GM18861 (cell line): ENCODE measurements around the gene NTN4.
"Not testable (repeated sequence)": the region's sequence is repeated elsewhere in the genome, so short reads cannot be mapped to it uniquely, and the experiment has no call there.

Experiments
- ATAC-seq: cut with Tn5 transposase; IDR thresholded peaks from one replicate; pipeline ENCODE4 v1.9.1; 2021; ENCODE audit not compliant: unreplicated experiment

The NTN4 gene

GRCh38 chr12:95629392-95629791 lies 161.2 kb downstream of the NTN4 start:
- no peak for ATAC-seq

DNA sequence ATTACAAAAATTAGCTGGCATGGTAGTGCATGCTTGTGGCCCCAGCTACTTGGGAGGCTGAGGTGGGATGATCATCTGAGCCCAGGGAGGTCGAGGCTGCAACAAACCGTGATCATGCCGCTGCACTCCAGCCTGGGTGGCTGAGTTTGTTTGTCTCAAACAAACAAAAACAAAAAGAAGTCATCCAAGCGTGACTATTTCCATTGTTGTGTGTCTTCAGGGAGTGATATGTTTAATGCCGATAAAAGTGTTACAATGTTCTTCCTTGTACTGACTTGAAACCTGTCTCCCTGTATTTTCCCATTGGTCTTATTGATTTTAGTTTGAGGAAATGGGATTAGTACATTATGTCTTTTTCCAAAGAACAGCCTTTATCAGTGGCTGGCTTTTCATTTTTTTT lies 163.7 kb downstream of the NTN4 start:
- ATAC-seq: no peak

- ATAC-seq: no peak
Observed at GRCh38 chr12:95625012-95625411, 165.6 kb downstream of the NTN4 start.

- no peak for ATAC-seq
Observed at GRCh38 chr12:95624589-95624988, 166.0 kb downstream of the NTN4 start.

DNA sequence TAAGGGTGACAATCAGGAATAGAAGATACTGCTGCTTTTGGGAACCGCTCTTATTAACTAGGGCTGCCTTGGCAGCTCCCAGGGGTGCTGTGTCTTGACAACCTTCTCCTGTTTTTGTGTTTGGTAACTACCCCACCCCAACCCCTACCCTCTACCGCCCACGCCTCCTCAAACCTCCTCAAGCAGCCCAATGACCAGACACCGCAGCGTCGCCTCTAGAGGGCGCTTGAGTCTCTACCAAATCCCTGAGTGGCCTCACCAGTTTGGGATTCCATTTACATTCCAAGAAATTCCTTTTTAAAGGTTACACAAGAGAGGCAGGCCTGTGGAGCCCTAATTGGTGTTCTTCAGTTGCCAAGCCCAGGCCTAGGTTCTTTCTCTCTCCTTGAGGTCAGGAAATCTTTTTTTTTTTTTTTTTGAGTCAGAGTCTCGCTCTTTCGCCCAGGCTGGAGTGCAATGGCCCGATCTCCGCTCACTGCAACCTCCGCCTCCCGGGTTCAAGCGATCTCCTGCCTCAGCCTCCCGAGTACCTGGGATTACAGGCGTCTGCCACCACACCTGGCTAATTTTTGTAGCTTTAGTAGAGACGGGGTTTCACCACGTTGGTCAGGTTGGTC lies 166.9 kb downstream of the NTN4 start:
- ATAC-seq: no peak

- ATAC-seq: no peak
Observed at GRCh38 chr12:95622879-95623278, 167.7 kb downstream of the NTN4 start.

DNA sequence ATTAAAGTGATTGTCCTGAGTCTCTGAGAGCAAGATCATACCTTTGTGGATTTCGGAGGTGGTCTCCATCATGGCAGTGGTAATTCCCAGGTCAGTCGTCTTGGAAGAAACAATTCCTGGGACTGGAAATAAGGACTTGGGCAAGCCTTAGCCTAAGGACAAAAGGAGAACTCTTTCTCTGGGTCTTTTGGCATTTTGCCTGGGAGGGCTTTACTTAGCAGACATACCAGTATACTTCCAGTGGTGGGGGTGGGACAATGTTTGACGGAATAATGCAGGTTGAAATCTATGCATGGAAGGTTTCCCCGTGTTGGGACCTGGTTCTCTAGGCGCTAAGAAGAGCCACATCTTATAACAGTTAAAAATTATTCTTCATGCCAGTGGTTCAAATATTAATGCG lies 168.8 kb downstream of the NTN4 start:
- ATAC-seq: no peak

DNA sequence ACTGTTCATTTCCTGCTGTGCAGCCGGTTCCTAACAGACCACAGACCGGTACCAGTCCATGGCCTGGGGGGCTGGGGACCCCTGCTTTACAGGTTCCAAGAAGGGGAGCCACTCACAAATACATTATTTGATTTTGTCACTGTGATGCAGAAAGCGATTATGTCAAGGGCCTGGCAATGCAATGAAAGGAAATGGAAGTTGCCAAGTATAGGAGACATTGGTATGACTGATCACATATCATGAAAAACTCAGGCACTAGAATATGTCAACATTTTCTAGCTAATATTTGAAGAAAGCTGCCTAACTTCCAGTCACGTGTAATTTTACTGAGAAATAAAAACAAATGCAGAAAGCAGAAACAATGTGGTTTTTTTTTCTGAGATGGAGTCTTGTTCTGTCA lies 170.4 kb downstream of the NTN4 start:
- ATAC-seq: no peak

GRCh38 chr12:95616470-95616869 lies 174.1 kb downstream of the NTN4 start:
- not testable (repeated sequence) for ATAC-seq

GRCh38 chr12:95615749-95616148 lies 174.8 kb downstream of the NTN4 start:
- ATAC-seq: no peak

- ATAC-seq: no peak
Observed at GRCh38 chr12:95614390-95614982, 176.1 kb downstream of the NTN4 start.

DNA sequence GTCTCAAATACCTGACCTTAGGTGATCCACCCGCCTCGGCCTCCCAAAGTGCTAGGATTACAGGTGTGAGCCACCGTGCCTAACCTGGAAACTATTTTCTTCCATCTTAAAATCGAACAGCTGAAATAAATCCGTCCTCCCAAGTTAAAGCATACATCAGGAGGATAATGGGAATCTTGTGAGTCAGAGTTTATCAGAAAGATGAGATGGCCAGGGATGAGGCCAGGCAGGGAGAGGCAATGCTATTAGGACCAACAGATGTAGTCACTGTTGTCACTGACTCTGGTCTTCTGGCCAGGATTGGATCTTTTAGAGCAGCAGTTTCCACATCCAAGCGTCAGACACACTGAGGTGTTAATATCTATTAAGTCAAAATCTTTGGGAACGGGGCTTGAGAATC lies 177.5 kb downstream of the NTN4 start:
- ATAC-seq: no peak

GRCh38 chr12:95611676-95612309 lies 178.8 kb downstream of the NTN4 start:
- ATAC-seq: no peak

DNA sequence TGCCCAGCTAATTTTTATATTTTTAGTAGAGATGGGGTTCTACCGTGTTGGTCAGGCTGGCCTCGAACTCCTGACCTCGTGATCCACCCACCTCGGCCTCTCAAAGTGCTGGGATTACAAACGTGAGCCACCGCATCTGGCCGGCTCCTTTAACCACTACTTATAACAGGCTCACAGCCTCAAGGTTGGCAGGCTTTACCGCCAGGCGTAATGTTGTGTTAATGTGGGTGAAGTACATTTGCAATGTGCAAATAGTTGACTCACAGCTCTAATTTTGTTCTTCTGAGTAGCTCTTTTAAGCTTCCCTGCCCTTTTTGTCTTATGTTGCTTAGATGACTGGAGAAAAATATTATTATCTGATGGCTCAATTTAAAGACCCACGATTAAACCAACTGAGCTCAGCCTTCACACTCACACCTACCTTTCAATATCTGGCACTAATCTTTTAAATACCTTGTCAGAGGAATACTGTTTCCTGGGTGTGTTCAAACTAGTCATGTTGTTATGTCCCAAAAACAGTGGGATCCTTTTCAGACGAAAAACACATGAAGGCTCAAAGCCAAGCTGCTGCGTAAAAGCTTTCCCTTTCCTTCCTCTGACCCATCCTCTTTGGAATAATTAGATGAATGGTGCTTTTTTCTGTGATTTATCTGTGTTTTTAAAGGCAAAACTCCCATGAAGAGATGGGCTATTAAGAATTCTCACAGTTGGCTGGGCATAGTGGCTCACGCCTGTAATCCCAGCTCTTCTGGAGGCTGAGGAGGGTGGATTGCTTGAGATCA lies 182.1 kb downstream of the NTN4 start:
- no peak for ATAC-seq
